SK-N-SH treated with all-trans-retinoic acid at 6 μM for 48 hours (cell line): ENCODE results near the gene SMAP1.

ENCODE experiments used
- ATAC-seq: fragments of 200-7000 bp; cut with Tn5 transposase; 3 replicates; pipeline ENCODE4 v1.9.1; 2020; ENCODE audit warnings: mild to moderate bottlenecking, moderate library complexity
- ARNTL ChIP-seq: fragments of 450-650 bp; formaldehyde crosslinking; IDR thresholded peaks from 2 replicates; pipeline ENCODE4 v1.5.0; 2020; ENCODE audit warnings: low read depth, mild to moderate bottlenecking, moderate library complexity, borderline replicate concordance
- BACH2 ChIP-seq: fragments of 250-450 bp; sonication (Bioruptor Pico); IDR thresholded peaks from 2 replicates; pipeline ENCODE4 v1.9.0; 2021; ENCODE audit warnings: mild to moderate bottlenecking, borderline replicate concordance
- CSDC2 ChIP-seq: fragments of 250-450 bp; sonication (Bioruptor Pico); IDR thresholded peaks from 2 replicates; pipeline ENCODE4 v1.5.0; 2020; ENCODE audit warnings: mild to moderate bottlenecking, moderate library complexity
- ESRRG ChIP-seq: fragments of 250-450 bp; sonication (Bioruptor Pico); IDR thresholded peaks from 2 replicates; pipeline ENCODE4 v1.6.1; 2021; ENCODE audit warnings: mild to moderate bottlenecking
- GLIS3 ChIP-seq: fragments of 250-450 bp; sonication (Bioruptor Pico); IDR thresholded peaks from 2 replicates; pipeline ENCODE4 v1.5.0; 2020; ENCODE audit warnings: mild to moderate bottlenecking, moderate library complexity
- ISL1 ChIP-seq: fragments of 250-450 bp; sonication (Bioruptor Pico); IDR thresholded peaks from 2 replicates; pipeline ENCODE4 v2.1.2; 2022; ENCODE audit warnings: mild to moderate bottlenecking, moderate library complexity
- OSR1 ChIP-seq: fragments of 250-450 bp; sonication (Bioruptor Pico); IDR thresholded peaks from 2 replicates; pipeline ENCODE4 v1.8.0; 2022; ENCODE audit warnings: moderate library complexity, mild to moderate bottlenecking, inconsistent platforms
- PPARA ChIP-seq: fragments of 250-450 bp; sonication (Bioruptor Pico); IDR thresholded peaks from 2 replicates; pipeline ENCODE4 v1.5.0; 2020; ENCODE audit warnings: mild to moderate bottlenecking, borderline replicate concordance
- SNAI2 ChIP-seq: fragments of 250-450 bp; sonication (Bioruptor Pico); IDR thresholded peaks from 2 replicates; pipeline ENCODE4 v1.5.0; 2020; ENCODE audit warnings: mild to moderate bottlenecking, moderate library complexity
- TCF4 ChIP-seq: fragments of 250-450 bp; sonication (Bioruptor Pico); IDR thresholded peaks from 2 replicates; pipeline ENCODE4 v1.8.0; 2021; ENCODE audit warnings: mild to moderate bottlenecking, moderate library complexity, borderline replicate concordance
- TOX ChIP-seq: fragments of 250-450 bp; sonication (Bioruptor Pico); IDR thresholded peaks from 2 replicates; pipeline ENCODE4 v1.8.0; 2021; ENCODE audit warnings: mild to moderate bottlenecking, moderate library complexity, borderline replicate concordance
- ZC3H10 ChIP-seq: fragments of 250-450 bp; sonication (Bioruptor Pico); IDR thresholded peaks from 2 replicates; pipeline ENCODE4 v1.5.1; 2021; ENCODE audit warnings: mild to moderate bottlenecking, moderate library complexity
- ZFP3 ChIP-seq: fragments of 250-450 bp; sonication (Bioruptor Pico); IDR thresholded peaks from 2 replicates; pipeline ENCODE4 v1.5.0; 2020; ENCODE audit warnings: mild to moderate bottlenecking, moderate library complexity
- ZFP30 ChIP-seq: fragments of 450-650 bp; formaldehyde crosslinking; IDR thresholded peaks from 2 replicates; pipeline ENCODE4 v1.5.0; 2022; ENCODE audit warnings: mild to moderate bottlenecking, moderate library complexity
- ZNF565 ChIP-seq: fragments of 450-650 bp; formaldehyde crosslinking; conservative IDR thresholded peaks from 2 replicates; pipeline ENCODE4 v1.5.0; 2020; ENCODE audit warnings: low read depth, mild to moderate bottlenecking, moderate library complexity
- ZNF70 ChIP-seq: fragments of 450-650 bp; formaldehyde crosslinking; IDR thresholded peaks from 2 replicates; pipeline ENCODE4 v1.5.0; 2020; ENCODE audit warnings: mild to moderate bottlenecking, moderate library complexity
- ZNF8 ChIP-seq: fragments of 450-650 bp; formaldehyde crosslinking; IDR thresholded peaks from 2 replicates; pipeline ENCODE4 v1.5.0; 2020; ENCODE audit warnings: mild to moderate bottlenecking, moderate library complexity
- TF ChIP-seq, protein P1 (sequence below): fragments of 250-450 bp; sonication (Bioruptor Pico); IDR thresholded peaks from 2 replicates; pipeline ENCODE4 v1.8.0; 2021; ENCODE audit warnings: low read depth, mild to moderate bottlenecking, moderate library complexity, borderline replicate concordance
- TF ChIP-seq, protein P2 (sequence below): fragments of 250-450 bp; sonication (Bioruptor Pico); IDR thresholded peaks from 2 replicates; pipeline ENCODE4 v1.5.1; 2021; ENCODE audit warnings: mild to moderate bottlenecking, moderate library complexity
- TF ChIP-seq, protein P3 (sequence below): fragments of 250-450 bp; sonication (Bioruptor Pico); IDR thresholded peaks from 2 replicates; pipeline ENCODE4 v1.8.0; 2020; ENCODE audit warnings: mild to moderate bottlenecking, moderate library complexity, borderline replicate concordance
- TF ChIP-seq, protein P4 (sequence below): fragments of 250-450 bp; sonication (Bioruptor Pico); IDR thresholded peaks from 2 replicates; pipeline ENCODE4 v1.5.0; 2020; ENCODE audit warnings: mild to moderate bottlenecking, moderate library complexity
- TF ChIP-seq, protein P5 (sequence below): fragments of 250-450 bp; sonication (Bioruptor Pico); IDR thresholded peaks from 2 replicates; pipeline ENCODE4 v1.5.1; 2020; ENCODE audit warnings: low read depth, mild to moderate bottlenecking, moderate library complexity

Gene SMAP1

DNA sequence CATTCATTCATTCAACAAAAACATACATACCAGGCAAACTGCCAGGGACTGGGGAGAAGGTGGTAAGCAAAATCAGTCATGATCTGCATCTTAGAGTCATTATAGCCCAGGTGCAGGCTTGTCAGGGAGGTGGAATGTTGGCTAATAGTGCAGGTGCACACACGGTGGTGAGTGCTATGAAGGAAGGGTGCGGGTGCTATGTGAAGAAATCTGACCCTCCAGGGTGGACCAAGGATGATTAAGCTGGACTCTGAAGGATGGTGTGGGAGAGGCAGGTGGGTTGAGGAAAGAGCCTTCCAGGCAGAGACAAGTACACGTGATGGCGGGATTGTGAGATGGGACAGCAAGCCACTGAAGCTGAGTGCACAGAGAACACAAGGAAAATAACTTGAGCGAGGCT is 211.8 kb downstream of the SMAP1 start:
- TF ChIP-seq, protein P1, sequence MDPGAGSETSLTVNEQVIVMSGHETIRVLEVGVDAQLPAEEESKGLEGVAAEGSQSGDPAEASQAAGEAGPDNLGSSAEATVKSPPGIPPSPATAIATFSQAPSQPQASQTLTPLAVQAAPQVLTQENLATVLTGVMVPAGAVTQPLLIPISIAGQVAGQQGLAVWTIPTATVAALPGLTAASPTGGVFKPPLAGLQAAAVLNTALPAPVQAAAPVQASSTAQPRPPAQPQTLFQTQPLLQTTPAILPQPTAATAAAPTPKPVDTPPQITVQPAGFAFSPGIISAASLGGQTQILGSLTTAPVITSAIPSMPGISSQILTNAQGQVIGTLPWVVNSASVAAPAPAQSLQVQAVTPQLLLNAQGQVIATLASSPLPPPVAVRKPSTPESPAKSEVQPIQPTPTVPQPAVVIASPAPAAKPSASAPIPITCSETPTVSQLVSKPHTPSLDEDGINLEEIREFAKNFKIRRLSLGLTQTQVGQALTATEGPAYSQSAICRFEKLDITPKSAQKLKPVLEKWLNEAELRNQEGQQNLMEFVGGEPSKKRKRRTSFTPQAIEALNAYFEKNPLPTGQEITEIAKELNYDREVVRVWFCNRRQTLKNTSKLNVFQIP = no peak
- TF ChIP-seq ARNTL (CRISPR knock-in tag) (no peak), ZNF70 (no peak), BACH2 (no peak), ZNF8 (CRISPR knock-in tag) (no peak), TOX (CRISPR knock-in tag) (no peak), ESRRG (no peak), ISL1 (no peak), GLIS3 (CRISPR knock-in tag) (no peak), SNAI2 (CRISPR knock-in tag) (no peak), CSDC2 (CRISPR knock-in tag) (no peak), TCF4 (CRISPR knock-in tag) (no peak), ZNF565 (CRISPR knock-in tag) (no peak), ZFP3 (CRISPR knock-in tag) (no peak)
- TF ChIP-seq, protein P2, sequence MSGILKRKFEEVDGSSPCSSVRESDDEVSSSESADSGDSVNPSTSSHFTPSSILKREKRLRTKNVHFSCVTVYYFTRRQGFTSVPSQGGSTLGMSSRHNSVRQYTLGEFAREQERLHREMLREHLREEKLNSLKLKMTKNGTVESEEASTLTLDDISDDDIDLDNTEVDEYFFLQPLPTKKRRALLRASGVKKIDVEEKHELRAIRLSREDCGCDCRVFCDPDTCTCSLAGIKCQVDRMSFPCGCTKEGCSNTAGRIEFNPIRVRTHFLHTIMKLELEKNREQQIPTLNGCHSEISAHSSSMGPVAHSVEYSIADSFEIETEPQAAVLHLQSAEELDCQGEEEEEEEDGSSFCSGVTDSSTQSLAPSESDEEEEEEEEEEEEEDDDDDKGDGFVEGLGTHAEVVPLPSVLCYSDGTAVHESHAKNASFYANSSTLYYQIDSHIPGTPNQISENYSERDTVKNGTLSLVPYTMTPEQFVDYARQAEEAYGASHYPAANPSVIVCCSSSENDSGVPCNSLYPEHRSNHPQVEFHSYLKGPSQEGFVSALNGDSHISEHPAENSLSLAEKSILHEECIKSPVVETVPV = no peak
- TF ChIP-seq, protein P3, sequence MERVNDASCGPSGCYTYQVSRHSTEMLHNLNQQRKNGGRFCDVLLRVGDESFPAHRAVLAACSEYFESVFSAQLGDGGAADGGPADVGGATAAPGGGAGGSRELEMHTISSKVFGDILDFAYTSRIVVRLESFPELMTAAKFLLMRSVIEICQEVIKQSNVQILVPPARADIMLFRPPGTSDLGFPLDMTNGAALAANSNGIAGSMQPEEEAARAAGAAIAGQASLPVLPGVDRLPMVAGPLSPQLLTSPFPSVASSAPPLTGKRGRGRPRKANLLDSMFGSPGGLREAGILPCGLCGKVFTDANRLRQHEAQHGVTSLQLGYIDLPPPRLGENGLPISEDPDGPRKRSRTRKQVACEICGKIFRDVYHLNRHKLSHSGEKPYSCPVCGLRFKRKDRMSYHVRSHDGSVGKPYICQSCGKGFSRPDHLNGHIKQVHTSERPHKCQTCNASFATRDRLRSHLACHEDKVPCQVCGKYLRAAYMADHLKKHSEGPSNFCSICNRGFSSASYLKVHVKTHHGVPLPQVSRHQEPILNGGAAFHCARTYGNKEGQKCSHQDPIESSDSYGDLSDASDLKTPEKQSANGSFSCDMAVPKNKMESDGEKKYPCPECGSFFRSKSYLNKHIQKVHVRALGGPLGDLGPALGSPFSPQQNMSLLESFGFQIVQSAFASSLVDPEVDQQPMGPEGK (CRISPR knock-in tag) = no peak
- TF ChIP-seq, protein P4, sequence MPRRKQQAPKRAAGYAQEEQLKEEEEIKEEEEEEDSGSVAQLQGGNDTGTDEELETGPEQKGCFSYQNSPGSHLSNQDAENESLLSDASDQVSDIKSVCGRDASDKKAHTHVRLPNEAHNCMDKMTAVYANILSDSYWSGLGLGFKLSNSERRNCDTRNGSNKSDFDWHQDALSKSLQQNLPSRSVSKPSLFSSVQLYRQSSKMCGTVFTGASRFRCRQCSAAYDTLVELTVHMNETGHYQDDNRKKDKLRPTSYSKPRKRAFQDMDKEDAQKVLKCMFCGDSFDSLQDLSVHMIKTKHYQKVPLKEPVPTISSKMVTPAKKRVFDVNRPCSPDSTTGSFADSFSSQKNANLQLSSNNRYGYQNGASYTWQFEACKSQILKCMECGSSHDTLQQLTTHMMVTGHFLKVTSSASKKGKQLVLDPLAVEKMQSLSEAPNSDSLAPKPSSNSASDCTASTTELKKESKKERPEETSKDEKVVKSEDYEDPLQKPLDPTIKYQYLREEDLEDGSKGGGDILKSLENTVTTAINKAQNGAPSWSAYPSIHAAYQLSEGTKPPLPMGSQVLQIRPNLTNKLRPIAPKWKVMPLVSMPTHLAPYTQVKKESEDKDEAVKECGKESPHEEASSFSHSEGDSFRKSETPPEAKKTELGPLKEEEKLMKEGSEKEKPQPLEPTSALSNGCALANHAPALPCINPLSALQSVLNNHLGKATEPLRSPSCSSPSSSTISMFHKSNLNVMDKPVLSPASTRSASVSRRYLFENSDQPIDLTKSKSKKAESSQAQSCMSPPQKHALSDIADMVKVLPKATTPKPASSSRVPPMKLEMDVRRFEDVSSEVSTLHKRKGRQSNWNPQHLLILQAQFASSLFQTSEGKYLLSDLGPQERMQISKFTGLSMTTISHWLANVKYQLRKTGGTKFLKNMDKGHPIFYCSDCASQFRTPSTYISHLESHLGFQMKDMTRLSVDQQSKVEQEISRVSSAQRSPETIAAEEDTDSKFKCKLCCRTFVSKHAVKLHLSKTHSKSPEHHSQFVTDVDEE (CRISPR knock-in tag) = no peak
- TF ChIP-seq, protein P5, sequence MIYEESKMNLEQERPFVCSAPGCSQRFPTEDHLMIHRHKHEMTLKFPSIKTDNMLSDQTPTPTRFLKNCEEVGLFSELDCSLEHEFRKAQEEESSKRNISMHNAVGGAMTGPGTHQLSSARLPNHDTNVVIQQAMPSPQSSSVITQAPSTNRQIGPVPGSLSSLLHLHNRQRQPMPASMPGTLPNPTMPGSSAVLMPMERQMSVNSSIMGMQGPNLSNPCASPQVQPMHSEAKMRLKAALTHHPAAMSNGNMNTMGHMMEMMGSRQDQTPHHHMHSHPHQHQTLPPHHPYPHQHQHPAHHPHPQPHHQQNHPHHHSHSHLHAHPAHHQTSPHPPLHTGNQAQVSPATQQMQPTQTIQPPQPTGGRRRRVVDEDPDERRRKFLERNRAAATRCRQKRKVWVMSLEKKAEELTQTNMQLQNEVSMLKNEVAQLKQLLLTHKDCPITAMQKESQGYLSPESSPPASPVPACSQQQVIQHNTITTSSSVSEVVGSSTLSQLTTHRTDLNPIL (CRISPR knock-in tag) = no peak

DNA sequence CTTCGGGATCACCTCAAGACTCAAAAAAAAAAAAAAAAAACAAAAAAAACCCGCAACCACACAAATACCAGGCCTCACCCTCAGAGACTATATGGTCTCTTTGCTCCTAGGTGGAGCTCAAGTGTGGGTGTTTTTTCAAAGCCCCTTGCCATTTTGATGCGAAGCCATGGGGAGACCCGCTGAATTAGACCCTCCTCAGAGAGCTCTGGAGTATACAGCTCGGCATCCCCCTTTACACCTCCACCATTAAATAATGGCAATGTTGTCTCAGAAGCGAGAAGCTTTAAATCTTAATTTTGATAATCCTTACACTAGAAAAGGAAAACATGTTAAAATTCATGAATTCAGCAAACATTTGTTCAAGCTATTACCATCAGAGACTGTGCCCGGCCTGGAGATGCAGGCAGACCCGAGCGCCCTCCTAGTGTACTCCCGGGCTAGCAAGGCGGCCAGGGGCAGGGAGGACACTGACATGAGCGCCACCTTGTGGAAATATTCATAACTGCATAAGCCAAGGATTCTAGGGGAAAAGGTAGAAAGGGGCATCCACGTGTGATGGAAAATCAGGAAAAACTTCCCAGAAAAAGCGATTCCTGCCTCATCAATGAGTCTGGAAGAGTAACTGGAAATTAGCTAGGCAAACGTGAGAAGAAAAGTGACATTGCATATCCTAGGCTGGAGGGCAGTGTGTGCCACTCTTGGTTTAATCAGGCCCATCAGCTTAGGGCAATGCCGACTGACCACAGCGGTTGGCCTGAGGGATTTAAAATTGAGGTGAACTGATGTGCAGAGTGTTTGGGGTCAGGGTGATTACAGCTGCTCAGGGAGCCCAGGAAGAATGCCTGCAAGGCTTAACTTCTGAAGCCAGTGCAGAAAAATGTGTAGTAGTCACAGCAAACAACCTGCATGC is 216.6 kb downstream of the SMAP1 start:
- peak; percentile 94 for ATAC-seq
- no peak for TF ChIP-seq ZFP30
- TF ChIP-seq PPARA (CRISPR knock-in tag) = no peak
- no peak for TF ChIP-seq TCF4 (CRISPR knock-in tag)
- TF ChIP-seq, protein P2 = no peak
- no peak for TF ChIP-seq ZC3H10 (CRISPR knock-in tag)
- no peak for TF ChIP-seq ESRRG
- no peak for TF ChIP-seq TOX (CRISPR knock-in tag)
- TF ChIP-seq, protein P4 (CRISPR knock-in tag) = no peak
- TF ChIP-seq OSR1 (CRISPR knock-in tag) = no peak
- TF ChIP-seq ZFP3 (CRISPR knock-in tag) = no peak
- TF ChIP-seq, protein P3 (CRISPR knock-in tag) = no peak
- no peak for TF ChIP-seq ZNF565 (CRISPR knock-in tag)

More for the DNA sequence above, 211.8 kb downstream of the SMAP1 start:
- ATAC-seq = no peak
